ENCODE measurements around the gene OR52L1. TPM values are rescaled to one million over a fixed set of nuclear protein-coding genes. Genes with fewer than 3 reads are reported as not detected.

Gene OR52L1
- total and polyA plus RNA-seq, 2 of the 4 experiments (the other 2 are of a cell fraction) = not detected

- no peak overlapping the region for H4K5ac ChIP-seq (ENCODE audit: low read depth, low read length)
- dilution Hi-C loops (cut with HindIII; ENCODE audit: low sequenced_read_pairs, unreplicated experiment) = no loop called here
- no peak overlapping the region for H3K23ac ChIP-seq (ENCODE audit: low read depth, low read length)
- no peaks in the 10 kb centered on the region for H4K20me1 ChIP-seq (ENCODE audit: insufficient read depth, low read length)
- no peaks in the 10 kb centered on the region for H3K27me3 ChIP-seq (ENCODE audit: control insufficient read depth, insufficient read depth, low read length)
- no peak overlapping the region for H3K4me3 ChIP-seq (ENCODE audit: insufficient read depth, low read depth, low read length)
- no peaks in the 10 kb centered on the region for H3K4me1 ChIP-seq (ENCODE audit: control insufficient read depth, insufficient read depth, low read length)
- no peak overlapping the region for H2BK5ac ChIP-seq (ENCODE audit: low read depth, low read length, poor library complexity, severe bottlenecking)
- H2BK20ac ChIP-seq (ENCODE audit: low read depth, low read length) = no peak overlapping the region
- no TSS peak for BruUV-seq (replicated peaks)
- DNase-seq (no peak), ATAC-seq (ENCODE audit: low read depth) (no peak)
- H2BK15ac ChIP-seq (ENCODE audit: low read depth, low read length) = no peak overlapping the region
- H3K9me3 ChIP-seq (ENCODE audit: control insufficient read depth, insufficient read depth, low read length) = no peaks in the 10 kb centered on the region
- H3K14ac ChIP-seq (replicated peaks; ENCODE audit: low read depth, low read length) = no peak overlapping the region
- H2AFZ ChIP-seq (replicated peaks; ENCODE audit: low read length, poor library complexity) = no peak overlapping the region
- ChIA-PET CTCF (no interaction called here), POLR2A (ENCODE audit: unreplicated experiment) (no interaction called here)
- no peak overlapping the region for H3K27ac ChIP-seq (ENCODE audit: insufficient read depth, low read length)
- H3K36me3 ChIP-seq (ENCODE audit: control insufficient read depth, insufficient read depth, low read length) = no peaks in the 10 kb centered on the region
- no peak overlapping the region for H2AK9ac ChIP-seq (replicated peaks; ENCODE audit: low read depth, low read length, poor library complexity)
- H2BK120ac ChIP-seq (ENCODE audit: low read depth, low read length) = no peak overlapping the region
- no peak overlapping the region for H3K56ac ChIP-seq (ENCODE audit: extremely low read depth, insufficient read depth, low read length)
- no peak overlapping the region for H3K9ac ChIP-seq (ENCODE audit: low read depth, low read length)
- H3K18ac ChIP-seq (ENCODE audit: low read depth, low read length) = no peak overlapping the region
- H3K4me2 ChIP-seq (ENCODE audit: low read depth, low read length) = no peak overlapping the region
- intact Hi-C loops (cut with micrococcal nuclease) = no loop called here
- no peaks in the 10 kb centered on the region for H3K79me1 ChIP-seq (ENCODE audit: low read depth in 1 of 2, low read length in 2 of 2)
- H3K9me1 ChIP-seq (ENCODE audit: insufficient read depth, low read length) = no peaks in the 10 kb centered on the region
- H3K4ac ChIP-seq (ENCODE audit: low read depth, low read length) = no peak overlapping the region
- no peak overlapping the region for H4K8ac ChIP-seq (ENCODE audit: low read depth in 2 of 2, low read length in 2 of 2)
- in situ Hi-C loops (cut with MboI; ENCODE audit: low sequenced_read_pairs) = no loop called here
- TF ChIP-seq MAFK (IDR thresholded peaks at IDR 0.05; ENCODE audit: low read depth, low read length) = no peak
- TF ChIP-seq SMC3 (IDR thresholded peaks at IDR 0.05; ENCODE audit: low read depth, low read length) = no peak
- no peak for TF ChIP-seq MAZ (IDR thresholded peaks at IDR 0.05; ENCODE audit: borderline replicate concordance, low read depth, low read length)
- TF ChIP-seq FOS (IDR thresholded peaks at IDR 0.05; ENCODE audit: low read depth, low read length) = no peak
- TF ChIP-seq CEBPB (IDR thresholded peaks at IDR 0.05; ENCODE audit: low read depth, low read length) = no peak
- TF ChIP-seq BHLHE40 (IDR thresholded peaks at IDR 0.05; ENCODE audit: low read depth, low read length) = no peak
- no peak for TF ChIP-seq USF2 (IDR thresholded peaks at IDR 0.05; ENCODE audit: low read depth, low read length)
- no peak for TF ChIP-seq MXI1 (IDR thresholded peaks at IDR 0.05; ENCODE audit: borderline replicate concordance, low read depth, low read length)
- no peak for TF ChIP-seq RCOR1 (IDR thresholded peaks at IDR 0.05; ENCODE audit: insufficient replicate concordance, low read length)
- TF ChIP-seq RAD21 (IDR thresholded peaks at IDR 0.05; ENCODE audit: low read length) = no peak
- TF ChIP-seq POLR2A (IDR thresholded peaks at IDR 0.05; ENCODE audit: low read depth, low read length) = no peak
- TF ChIP-seq RFX5 (IDR thresholded peaks at IDR 0.05; ENCODE audit: low read depth, low read length) = no peak
- no peak for TF ChIP-seq CHD1 (IDR thresholded peaks at IDR 0.05; ENCODE audit: low read depth, low read length)
- TF ChIP-seq CTCF (conservative IDR thresholded peaks at IDR 0.05; ENCODE audit: low read depth, low read length) = no peak
- no peak for TF ChIP-seq NFE2L2 (IDR thresholded peaks at IDR 0.05; ENCODE audit: low read depth, low read length)
- TF ChIP-seq ELK1 (IDR thresholded peaks at IDR 0.05; ENCODE audit: borderline replicate concordance, low read depth, low read length) = no peak
- H4K91ac ChIP-seq (ENCODE audit: insufficient read depth, low read depth, low read length) = no peak overlapping the region
- no peak overlapping the region for H2AK5ac ChIP-seq (ENCODE audit: low read depth, low read length)
Observed at GRCh38 chr11:6006395-6006794, 19.6 kb upstream of the OR52L1 start.

Measured in IMR-90 (cell line).